ENCODE results near the gene FXR1.

DNA sequence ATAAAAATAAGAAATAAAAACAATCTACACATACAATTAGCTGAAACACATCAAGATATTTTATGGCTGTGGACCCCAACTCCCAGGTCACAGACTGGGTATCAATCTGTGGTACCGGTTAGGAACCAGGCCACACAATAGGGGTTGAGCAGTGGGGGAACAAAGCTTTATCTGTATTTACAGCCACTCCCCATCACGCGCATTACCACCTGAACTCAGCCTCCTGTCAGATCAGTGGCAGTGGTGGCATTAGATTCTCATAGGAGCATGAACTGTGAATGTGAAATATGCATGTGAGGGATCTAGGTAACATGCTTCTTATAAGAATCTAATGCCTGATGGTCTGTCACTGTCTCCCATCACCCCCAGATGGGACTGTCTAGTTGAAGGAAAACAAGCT lies 94.8 kb downstream of the FXR1 start:
- TF ChIP-seq, protein P1, sequence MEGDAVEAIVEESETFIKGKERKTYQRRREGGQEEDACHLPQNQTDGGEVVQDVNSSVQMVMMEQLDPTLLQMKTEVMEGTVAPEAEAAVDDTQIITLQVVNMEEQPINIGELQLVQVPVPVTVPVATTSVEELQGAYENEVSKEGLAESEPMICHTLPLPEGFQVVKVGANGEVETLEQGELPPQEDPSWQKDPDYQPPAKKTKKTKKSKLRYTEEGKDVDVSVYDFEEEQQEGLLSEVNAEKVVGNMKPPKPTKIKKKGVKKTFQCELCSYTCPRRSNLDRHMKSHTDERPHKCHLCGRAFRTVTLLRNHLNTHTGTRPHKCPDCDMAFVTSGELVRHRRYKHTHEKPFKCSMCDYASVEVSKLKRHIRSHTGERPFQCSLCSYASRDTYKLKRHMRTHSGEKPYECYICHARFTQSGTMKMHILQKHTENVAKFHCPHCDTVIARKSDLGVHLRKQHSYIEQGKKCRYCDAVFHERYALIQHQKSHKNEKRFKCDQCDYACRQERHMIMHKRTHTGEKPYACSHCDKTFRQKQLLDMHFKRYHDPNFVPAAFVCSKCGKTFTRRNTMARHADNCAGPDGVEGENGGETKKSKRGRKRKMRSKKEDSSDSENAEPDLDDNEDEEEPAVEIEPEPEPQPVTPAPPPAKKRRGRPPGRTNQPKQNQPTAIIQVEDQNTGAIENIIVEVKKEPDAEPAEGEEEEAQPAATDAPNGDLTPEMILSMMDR (IDR thresholded peaks at IDR 0.05; ENCODE audit: borderline replicate concordance, extremely low read depth, low read length, poor library complexity, severe bottlenecking), result no peak
- no peak for TF ChIP-seq EZH2 (IDR thresholded peaks at IDR 0.05; ENCODE audit: borderline replicate concordance, low read depth, low read length, severe bottlenecking)

Data from DND-41 (cell line).